ENCODE results near the gene PDCD6IP.
"Not testable (repeated sequence)": the region's sequence is repeated elsewhere in the genome, so short reads cannot be mapped to it uniquely, and the experiment has no call there.

DNA sequence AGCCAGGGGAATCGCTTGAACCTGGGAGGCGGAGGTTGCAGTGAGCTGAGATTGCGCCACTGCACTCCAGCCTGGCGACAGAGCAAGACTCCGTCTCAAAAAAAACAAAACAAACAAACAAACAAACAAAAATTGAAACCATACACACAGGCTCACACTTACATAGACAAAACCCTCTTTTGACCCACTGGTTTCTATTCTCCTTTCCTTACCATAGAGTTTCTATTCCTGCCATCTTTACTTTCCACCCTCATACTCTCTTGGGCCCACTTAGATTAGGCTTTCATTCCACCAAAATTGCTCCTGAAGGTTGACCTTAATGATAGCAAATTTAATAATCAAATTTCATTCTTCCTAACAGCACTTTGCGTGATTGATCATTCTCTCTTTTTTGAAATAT, 17.0 kb upstream of the PDCD6IP start:
- TF ChIP-seq, protein P1, sequence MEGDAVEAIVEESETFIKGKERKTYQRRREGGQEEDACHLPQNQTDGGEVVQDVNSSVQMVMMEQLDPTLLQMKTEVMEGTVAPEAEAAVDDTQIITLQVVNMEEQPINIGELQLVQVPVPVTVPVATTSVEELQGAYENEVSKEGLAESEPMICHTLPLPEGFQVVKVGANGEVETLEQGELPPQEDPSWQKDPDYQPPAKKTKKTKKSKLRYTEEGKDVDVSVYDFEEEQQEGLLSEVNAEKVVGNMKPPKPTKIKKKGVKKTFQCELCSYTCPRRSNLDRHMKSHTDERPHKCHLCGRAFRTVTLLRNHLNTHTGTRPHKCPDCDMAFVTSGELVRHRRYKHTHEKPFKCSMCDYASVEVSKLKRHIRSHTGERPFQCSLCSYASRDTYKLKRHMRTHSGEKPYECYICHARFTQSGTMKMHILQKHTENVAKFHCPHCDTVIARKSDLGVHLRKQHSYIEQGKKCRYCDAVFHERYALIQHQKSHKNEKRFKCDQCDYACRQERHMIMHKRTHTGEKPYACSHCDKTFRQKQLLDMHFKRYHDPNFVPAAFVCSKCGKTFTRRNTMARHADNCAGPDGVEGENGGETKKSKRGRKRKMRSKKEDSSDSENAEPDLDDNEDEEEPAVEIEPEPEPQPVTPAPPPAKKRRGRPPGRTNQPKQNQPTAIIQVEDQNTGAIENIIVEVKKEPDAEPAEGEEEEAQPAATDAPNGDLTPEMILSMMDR (IDR thresholded peaks at IDR 0.05), result not testable (repeated sequence)
- TF ChIP-seq POLR2A (IDR thresholded peaks at IDR 0.05), result not testable (repeated sequence)
